K562 (cell line): ENCODE results near the gene SCN4B. TPM values are rescaled to one million over a fixed set of nuclear protein-coding genes. Genes with fewer than 3 reads are reported as not detected.

ENCODE experiments used
- ATAC-seq: fragments of 200-7000 bp; cut with Tn5 transposase; 3 replicates; pipeline ENCODE4 v1.9.1; 2020; ENCODE audit warnings: moderate library complexity
- BruUV-seq: library from RNA; stranded (reverse); fragments of 400-500 nt; replicated peaks from 2 replicates; lab custom pipeline; 2021; lab: Mats Ljungman, UMichigan
- CTCF ChIA-PET: fragments of 300-600 bp; formaldehyde crosslinking; extraction: SDS; loops from one replicate; lab custom pipeline; 2021; ENCODE audit warnings: low intra/inter-chr PET ratio; lab: Yijun Ruan, JAX
- POLR2A ChIA-PET: fragments of 300-600, 350-650 bp; sonication (Branson Sonifier 250); formaldehyde crosslinking; extraction: SDS; loops from one replicate; lab custom pipeline; 2021; ENCODE audit warnings: antibody characterized with exemption, inconsistent platforms; lab: Yijun Ruan, JAX
- DNase-seq, 4 experiments: peaks; one replicate each; pipeline versions ENCODE4 v3.0.0 to v3.0.0-alpha.2; 2011 to 2018; ENCODE audit warnings: low spot score in 3 of 4, mixed read lengths in 3 of 4; ENCODE audit errors: extremely low read depth in 1 of 4
- FAIRE-seq: peaks from 2 replicates; lab custom pipeline; 2011; peaks lifted over from hg19 to GRCh38; lab: Jason Lieb, UNC
- H2AFZ ChIP-seq: 2 replicates; pipeline ENCODE4 v1.6.0; 2011; ENCODE audit warnings: low read depth, low read length, control low read depth, inconsistent platforms
- H3K27ac ChIP-seq: fragments of 200-600 bp; 3 replicates; pipeline ENCODE4 v1.8.0; 2011; ENCODE audit warnings: low read depth, mild to moderate bottlenecking, control low read depth, inconsistent platforms, low read length, moderate library complexity, mixed read lengths; ENCODE audit errors: extremely low read depth
- H3K27me3 ChIP-seq, 2 experiments: fragments of 300-600 bp in 1 of 2; 2 replicates in 1 of 2; 3 replicates in 1 of 2; pipeline versions ENCODE4 v1.6.0 to v1.8.0; 2011; ENCODE audit warnings: inconsistent platforms in 2 of 2, low read length in 2 of 2, mild to moderate bottlenecking in 1 of 2, mixed read lengths in 1 of 2, moderate library complexity in 1 of 2; ENCODE audit not compliant: control insufficient read depth in 2 of 2, insufficient read depth in 2 of 2
- H3K36me3 ChIP-seq: fragments of 300-600 bp; 3 replicates; pipeline ENCODE4 v1.8.0; 2011; ENCODE audit warnings: mild to moderate bottlenecking, low read length, inconsistent platforms; ENCODE audit not compliant: control insufficient read depth, insufficient read depth
- H3K4me1 ChIP-seq, 2 experiments: fragments of 200-600 bp in 1 of 2; replicated peaks in 1 of 2; 2 replicates in 1 of 2; 3 replicates in 1 of 2; pipeline versions ENCODE4 v1.5.1 to v1.8.0; 2011; ENCODE audit warnings: inconsistent platforms in 2 of 2, low read length in 2 of 2, mild to moderate bottlenecking in 1 of 2, mixed read lengths in 1 of 2, moderate library complexity in 1 of 2; ENCODE audit not compliant: control insufficient read depth in 2 of 2, insufficient read depth in 2 of 2
- H3K4me2 ChIP-seq: 2 replicates; pipeline ENCODE4 v1.6.1; 2011; ENCODE audit warnings: low read length, control low read depth, inconsistent platforms, mixed read lengths; ENCODE audit not compliant: insufficient read depth
- H3K4me3 ChIP-seq: fragments of 200-600 bp; sonication (generic), shearing (Covaris generic); 2 replicates; pipeline ENCODE4 v1.5.1; 2016; ENCODE audit warnings: control low read depth, inconsistent platforms
- H3K79me2 ChIP-seq: fragments of 200-600 bp; 3 replicates; pipeline ENCODE4 v1.8.0; 2011; ENCODE audit warnings: low read length, inconsistent platforms; ENCODE audit not compliant: control insufficient read depth, insufficient read depth
- H3K9ac ChIP-seq, 2 experiments: 2 replicates each; pipeline versions ENCODE4 v1.6.0 to v1.6.1; 2011; ENCODE audit warnings: low read depth in 2 of 2, low read length in 2 of 2, control low read depth in 1 of 2, inconsistent platforms in 1 of 2, mild to moderate bottlenecking in 1 of 2, mixed read lengths in 1 of 2; ENCODE audit not compliant: insufficient read depth in 1 of 2
- H3K9me1 ChIP-seq: one replicate; pipeline ENCODE4 v1.6.0; 2011; ENCODE audit warnings: inconsistent platforms, mild to moderate bottlenecking, low read length, moderate library complexity; ENCODE audit not compliant: control insufficient read depth, insufficient read depth
- H3K9me3 ChIP-seq: replicated peaks from 2 replicates; pipeline ENCODE4 v1.5.1; 2011; ENCODE audit warnings: low read depth, low read length, inconsistent platforms; ENCODE audit not compliant: control insufficient read depth, insufficient read depth
- H4K20me1 ChIP-seq: replicated peaks from 2 replicates; pipeline ENCODE4 v1.6.1; 2011; ENCODE audit warnings: low read length, inconsistent platforms, mixed read lengths; ENCODE audit not compliant: control insufficient read depth, insufficient read depth
- CBFA2T2 ChIP-seq: fragments of 450-650 bp; conservative IDR thresholded peaks from 2 replicates; pipeline ENCODE4 v1.6.1; 2017; ENCODE audit warnings: mild to moderate bottlenecking
- CHD4 ChIP-seq: fragments of 200-600 bp; sonication (generic); IDR thresholded peaks from 3 replicates; pipeline ENCODE4 v1.6.1; 2012; ENCODE audit warnings: low read depth, mild to moderate bottlenecking, mixed read lengths, low read length, inconsistent platforms; ENCODE audit not compliant: insufficient read depth, insufficient replicate concordance, poor library complexity, severe bottlenecking
- DDX20 ChIP-seq: fragments of 450-650 bp; IDR thresholded peaks from 2 replicates; pipeline ENCODE4 v1.6.1; 2016; ENCODE audit warnings: missing genetic modification characterization, low read depth, mild to moderate bottlenecking, missing compliant biosample characterization, moderate library complexity
- ESRRA ChIP-seq: fragments of 450-650 bp; IDR thresholded peaks from 2 replicates; pipeline ENCODE4 v1.6.1; 2014; ENCODE audit warnings: low read depth, mild to moderate bottlenecking, moderate library complexity, borderline replicate concordance
- HMBOX1 ChIP-seq: sonication (generic); IDR thresholded peaks from 2 replicates; pipeline ENCODE4 v1.6.1; 2016
- LCOR ChIP-seq: sonication (generic); formaldehyde crosslinking; IDR thresholded peaks from 2 replicates; pipeline ENCODE4 v1.8.0; 2022; ENCODE audit warnings: mild to moderate bottlenecking, missing genetic modification reagents
- PRPF4 ChIP-seq: fragments of 200-400 bp; formaldehyde crosslinking; IDR thresholded peaks from one replicate; pipeline ENCODE4 v1.6.1; 2017; ENCODE audit warnings: low read length, low read depth, mild to moderate bottlenecking; ENCODE audit not compliant: insufficient read depth, poor library complexity, severe bottlenecking
- TGIF2 ChIP-seq: sonication (generic); formaldehyde crosslinking; IDR thresholded peaks from 2 replicates; pipeline ENCODE4 v1.8.1; 2022; ENCODE audit warnings: mild to moderate bottlenecking, missing genetic modification reagents, moderate library complexity
- ZNF589 ChIP-seq: fragments of 200-800 bp; sonication (Bioruptor generic); IDR thresholded peaks from 2 replicates; pipeline ENCODE4 v1.6.1; 2016; ENCODE audit warnings: low read depth, missing genetic modification characterization, missing compliant biosample characterization
- WGBS: fragments of 100-300 bp; shearing (Covaris generic); methylation state at CpG from one replicate; pipeline ENCODE4 v1.1.6; 2016; ENCODE audit warnings: low coverage, mixed read lengths; ENCODE audit not compliant: insufficient coverage; ENCODE audit errors: missing lambda C conversion rate; 5-methylcytosine and 5-hydroxymethylcytosine counted together
- in situ Hi-C: fragments of 300-500 bp; cut with MboI; formaldehyde crosslinking; loops from 4 replicates; pipeline ENCODE4 v1.15.0; 2018; ENCODE audit warnings: inconsistent platforms, mixed read lengths
- intact Hi-C: fragments of 100-400 bp; cut with micrococcal nuclease; formaldehyde crosslinking; loops from 2 replicates; pipeline ENCODE4 v1.14.2; 2022
- polyA plus RNA-seq, 8 experiments: library from polyadenylated mRNA; depleted of rRNA in 4 of 8; stranded (reverse) in 5 of 8; unstranded in 3 of 8; fragments of >200 nt; fragmentation: Nextera tagmentation in 2 of 8; fragmentation: Illumina TruSeq in 1 of 8; extraction: Ambion mirVana in 2 of 8; extraction: Trizol in 1 of 8; gene quantifications; 2 replicates each; pipeline versions ENCODE4 v1.2.1 to v1.2.3, GENCODE V29; 2011 to 2014; ENCODE audit warnings: inconsistent platforms in 1 of 8, missing spikeins in 1 of 8
- total RNA-seq, 7 experiments: library from RNA; depleted of rRNA in 6 of 7; stranded (reverse); fragments of >200 nt in 6 of 7; fragmentation: Illumina TruSeq in 2 of 7; extraction: Trizol in 2 of 7; gene quantifications; 2 replicates each; pipeline versions ENCODE4 v1.2.1 to v1.2.3, GENCODE V29; 2011 to 2021; ENCODE audit warnings: low replicate concordance in 1 of 7
- TF ChIP-seq, protein P1 (sequence below), 2 experiments: fragments of 250-450 bp in 1 of 2; fragments of 450-650 bp in 1 of 2; sonication (Bioruptor Pico) in 1 of 2; IDR thresholded peaks; 2 replicates each; pipeline versions ENCODE4 v1.6.1 to v1.8.0; 2016 to 2021; ENCODE audit warnings: mild to moderate bottlenecking in 2 of 2, moderate library complexity in 2 of 2, missing compliant biosample characterization in 1 of 2, missing genetic modification characterization in 1 of 2

The SCN4B gene
- total and polyA plus RNA-seq, 9 of the 15 experiments (the other 6 are each of a cell fraction or from before 2014, with no cell fraction given): 0.03 TPM; not detected in 8

DNA sequence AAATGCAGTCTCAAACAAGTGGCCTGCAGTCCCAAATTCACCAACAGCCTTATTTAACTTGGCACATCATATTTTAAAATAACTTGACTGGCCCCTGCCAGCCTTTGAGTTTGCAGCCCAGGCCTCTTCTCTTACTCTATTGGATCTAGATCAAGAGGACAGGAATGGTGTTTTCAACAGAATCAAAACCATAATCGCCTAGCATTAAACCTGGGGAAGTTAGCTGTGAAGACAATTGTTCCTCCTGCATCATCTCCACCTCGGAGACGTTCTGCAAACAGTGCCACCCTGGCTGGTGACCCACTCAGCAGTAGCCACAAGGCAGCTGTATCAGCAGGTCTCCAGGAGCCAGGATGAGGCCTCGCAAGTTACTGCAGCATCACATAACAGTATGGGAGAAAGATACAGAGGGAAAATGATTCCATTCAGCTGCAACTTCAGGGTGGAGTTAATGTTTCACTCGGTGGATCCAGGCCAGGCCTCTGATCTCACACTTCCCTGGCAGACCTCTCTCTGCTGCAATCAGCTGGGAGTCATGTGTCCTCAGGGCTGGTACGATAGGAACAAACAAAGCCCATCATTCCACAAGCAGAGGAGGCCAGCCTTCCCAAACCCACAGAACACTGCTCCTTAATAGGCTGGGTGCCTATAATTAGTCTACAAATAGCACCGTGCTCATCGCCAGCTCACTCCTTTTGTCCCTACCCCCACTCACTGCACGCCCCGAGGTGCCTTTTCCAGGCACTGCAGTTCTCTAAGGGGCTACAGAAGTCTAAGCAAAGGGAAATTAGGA lies 42.4 kb upstream of the SCN4B start:
- H3K9me1 ChIP-seq: no peaks in the 10 kb centered on the region
- in situ Hi-C loops (loop anchor here (5.0 kb wide), 2 partner anchors 102 to 297 kb away; no protein-coding TSS in a partner anchor), intact Hi-C loops (no loop called here)
- no peak overlapping the region for H3K27ac ChIP-seq
- ATAC-seq (no peak), DNase-seq (no peak), FAIRE-seq (no peak)
- no peak overlapping the region for H2AFZ ChIP-seq
- H3K4me3 ChIP-seq: no peak overlapping the region
- ChIA-PET CTCF (interaction anchor here (0.6 kb wide), 1 partner anchor 22 kb away, joined by 3 read pairs; no protein-coding TSS in a partner anchor), POLR2A (interaction anchor here (0.8 kb wide), 1 partner anchor 79 kb away, joined by 4 read pairs; no protein-coding TSS in a partner anchor)
- no peak overlapping the region; a peak in 1 of 4 replicates for H3K9ac ChIP-seq
- no peaks in the 10 kb centered on the region for H4K20me1 ChIP-seq
- WGBS: 4% methylated on average over 10 of the region's 10 CpGs
- BruUV-seq: no TSS peak
- H3K9me3 ChIP-seq: no peaks in the 10 kb centered on the region
- no peaks in the 10 kb centered on the region for H3K79me2 ChIP-seq
- no peak overlapping the region for H3K4me2 ChIP-seq
- H3K4me1 ChIP-seq: 0 out of 5 replicates have a peak, but pooled peaks cover 0 to 3% of the 10 kb centered on the region in 2 experiments
- H3K27me3 ChIP-seq: peaks cover 0 to 15% of the 10 kb centered on the region in 2 experiments; a peak in 3 of 5 replicates
- H3K36me3 ChIP-seq: no peaks in the 10 kb centered on the region
- TF ChIP-seq ESRRA (no peak), TGIF2 (CRISPR knock-in tag) (no peak), CHD4 (no peak), PRPF4 (no peak), ZNF589 (CRISPR knock-in tag) (no peak), LCOR (CRISPR knock-in tag) (no peak), HMBOX1 (no peak), CBFA2T2 (no peak), DDX20 (no peak)
- TF ChIP-seq, protein P1, sequence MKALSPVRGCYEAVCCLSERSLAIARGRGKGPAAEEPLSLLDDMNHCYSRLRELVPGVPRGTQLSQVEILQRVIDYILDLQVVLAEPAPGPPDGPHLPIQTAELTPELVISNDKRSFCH (CRISPR knock-in tag; IDR thresholded peaks at IDR 0.05): no peak
- TF ChIP-seq, protein P1 (tag; IDR thresholded peaks at IDR 0.05): no peak
